ENCODE results near the gene BUB1.
"Not testable (repeated sequence)": the region's sequence is repeated elsewhere in the genome, so short reads cannot be mapped to it uniquely, and the experiment has no call there.

BUB1 gene

DNA sequence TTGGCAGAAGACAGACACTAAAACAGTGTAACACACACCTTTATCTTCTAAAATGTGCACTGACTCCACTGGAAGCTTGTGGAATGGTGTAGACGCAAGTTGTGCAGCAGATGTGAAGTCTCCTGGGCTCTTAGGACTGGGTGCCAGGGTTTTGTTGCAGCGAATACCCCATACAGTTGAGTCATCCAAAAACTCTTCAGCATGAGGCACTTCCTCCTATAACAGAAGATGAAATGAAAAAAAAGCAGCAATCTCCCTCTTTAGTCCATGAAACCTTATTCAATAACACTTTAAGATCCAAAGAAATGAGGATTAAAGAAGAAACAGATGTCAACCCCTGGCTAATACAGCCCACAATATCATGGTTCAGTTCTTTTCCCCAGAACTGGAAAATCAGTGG, 22.2 kb downstream of the BUB1 start:
- DNase-seq (ENCODE audit: low read depth, low spot score): peak; percentile 18

DNA sequence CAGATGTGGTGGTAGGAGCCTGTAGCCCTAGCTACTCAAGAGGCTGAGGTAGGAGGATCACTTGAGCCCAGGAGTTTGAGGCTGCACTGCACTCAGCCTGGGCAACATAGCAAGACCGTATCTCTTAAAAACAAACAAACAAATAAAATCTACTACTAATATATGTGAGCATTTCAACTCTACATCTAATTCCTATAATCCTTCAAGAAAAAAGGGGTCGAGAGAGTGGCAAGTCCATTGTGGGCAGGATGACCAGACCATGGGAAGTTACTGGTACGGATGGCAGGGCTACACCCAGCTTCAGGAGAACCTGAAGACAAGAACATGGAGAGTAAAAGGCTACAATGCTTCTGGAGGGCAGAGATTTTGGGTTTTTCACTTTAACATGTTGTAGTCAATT, 24.0 kb downstream of the BUB1 start:
- DNase-seq (ENCODE audit: low read depth, low spot score): no peak

DNA sequence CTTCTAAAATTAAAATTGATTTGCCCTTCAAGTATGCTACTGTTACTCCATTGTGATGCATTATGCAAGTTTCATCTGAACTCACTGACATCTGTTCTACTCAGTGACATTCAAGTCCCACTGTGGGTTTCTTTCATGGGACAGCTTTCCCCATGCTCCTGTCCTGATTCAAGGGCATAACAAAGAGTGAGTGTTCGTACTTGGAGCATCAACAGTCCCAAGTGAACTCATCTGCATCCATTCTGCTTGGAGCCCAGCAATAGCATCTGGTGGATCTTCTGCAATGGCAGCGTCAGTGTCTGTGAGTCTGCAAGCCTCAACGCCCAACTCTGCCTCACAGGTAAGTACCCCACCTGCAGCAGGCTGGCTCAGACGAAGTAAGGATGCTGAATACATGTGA, 27.5 kb downstream of the BUB1 start:
- DNase-seq (ENCODE audit: low read depth, low spot score): no peak

DNA sequence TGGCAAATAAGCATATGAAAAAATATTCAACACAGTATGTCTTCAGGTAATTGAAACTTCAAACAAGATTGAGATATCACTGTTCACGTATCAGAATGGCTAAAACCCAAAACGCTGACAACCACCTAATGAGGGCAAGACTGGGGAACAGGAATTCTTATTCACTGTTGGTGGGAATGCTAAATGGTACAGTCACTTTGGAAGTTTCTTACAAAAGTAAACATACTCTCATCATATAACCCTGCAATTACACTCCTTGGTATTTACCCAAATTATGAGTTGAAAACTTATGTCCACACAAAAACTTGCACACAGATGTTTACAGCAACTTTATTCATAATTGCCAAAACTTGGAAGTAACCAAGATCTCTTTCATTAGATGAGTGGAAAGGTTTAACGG, 30.1 kb downstream of the BUB1 start:
- no peak for DNase-seq (ENCODE audit: low read depth, low spot score)

DNA sequence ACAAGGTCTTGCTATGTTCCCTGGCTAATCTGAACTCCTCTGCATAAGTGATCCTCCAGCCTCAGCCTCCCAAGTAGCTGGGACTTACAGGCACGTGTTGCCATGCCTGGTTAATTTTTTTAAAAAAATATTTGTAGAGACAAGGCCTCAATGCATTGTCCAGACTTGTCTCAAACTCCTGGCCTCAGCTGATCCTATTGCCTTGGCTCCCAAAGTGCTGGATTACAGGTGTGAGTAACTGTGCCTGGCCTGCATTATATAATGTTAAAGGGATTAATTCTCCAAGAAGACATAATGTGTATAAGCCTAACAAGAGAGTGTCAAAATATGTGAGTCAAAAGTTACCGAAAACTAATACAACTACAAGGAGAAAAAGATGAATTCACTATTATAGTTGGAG, 32.2 kb downstream of the BUB1 start:
- DNase-seq (ENCODE audit: low read depth, low spot score): no peak

DNA sequence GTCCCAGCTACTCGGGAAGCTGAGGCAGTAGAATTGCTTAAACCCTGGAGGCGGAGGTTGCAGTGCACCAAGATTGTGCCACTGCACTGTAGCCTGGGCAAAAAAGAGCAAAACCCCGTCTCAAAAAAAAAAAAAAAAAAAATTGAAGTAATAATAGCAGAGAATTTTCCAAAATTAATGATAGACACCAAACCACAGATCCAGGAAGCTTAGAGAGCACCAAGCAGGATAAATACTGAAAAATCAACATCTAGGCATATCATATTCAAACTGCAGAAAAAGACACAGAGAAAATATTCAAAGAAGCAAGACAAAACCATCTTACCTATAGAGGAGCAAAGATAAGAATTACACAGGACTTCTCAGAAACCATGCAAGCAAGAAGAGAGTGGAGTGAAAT, 33.5 kb downstream of the BUB1 start:
- DNase-seq (ENCODE audit: low read depth, low spot score): no peak

DNA sequence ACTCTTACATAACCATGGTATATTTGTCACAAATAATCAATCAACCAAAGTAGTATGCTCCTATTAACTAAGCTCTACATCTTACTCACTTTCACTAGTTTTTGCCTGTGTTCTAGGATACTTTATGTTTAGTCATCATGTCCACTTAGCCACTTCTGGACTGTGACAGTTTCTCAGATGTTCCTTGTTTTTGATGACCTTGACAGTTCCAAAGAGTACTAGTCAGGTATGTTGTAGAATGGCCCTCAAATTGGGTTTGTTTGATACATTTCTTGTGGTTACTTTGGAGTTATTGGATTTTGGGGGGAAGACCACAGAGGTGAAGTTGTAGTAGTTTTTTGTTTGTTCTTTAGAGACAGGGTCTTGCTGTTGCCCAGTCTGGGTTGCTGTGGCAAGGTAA, 35.5 kb downstream of the BUB1 start:
- no peak for DNase-seq (ENCODE audit: low read depth, low spot score)

DNA sequence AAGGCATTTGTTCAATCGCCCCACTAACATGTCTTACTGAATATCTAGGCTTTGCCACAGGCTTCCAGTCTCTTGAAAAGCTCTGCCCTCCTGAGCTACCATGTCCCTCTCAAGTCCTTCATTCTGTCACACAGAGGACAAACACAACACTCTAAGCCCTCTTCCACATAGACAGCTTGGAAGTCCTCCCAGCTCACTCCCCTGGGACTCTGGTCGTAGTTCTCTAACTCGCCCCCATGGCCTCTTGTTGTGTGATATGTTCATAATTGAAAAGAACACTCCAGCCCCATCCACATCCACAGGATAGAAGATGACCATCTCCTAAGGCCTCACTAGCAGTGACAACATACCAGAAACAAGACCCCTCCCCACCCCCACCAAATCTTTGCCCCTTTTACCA, 37.9 kb downstream of the BUB1 start:
- DNase-seq (ENCODE audit: low read depth, low spot score): no peak

DNA sequence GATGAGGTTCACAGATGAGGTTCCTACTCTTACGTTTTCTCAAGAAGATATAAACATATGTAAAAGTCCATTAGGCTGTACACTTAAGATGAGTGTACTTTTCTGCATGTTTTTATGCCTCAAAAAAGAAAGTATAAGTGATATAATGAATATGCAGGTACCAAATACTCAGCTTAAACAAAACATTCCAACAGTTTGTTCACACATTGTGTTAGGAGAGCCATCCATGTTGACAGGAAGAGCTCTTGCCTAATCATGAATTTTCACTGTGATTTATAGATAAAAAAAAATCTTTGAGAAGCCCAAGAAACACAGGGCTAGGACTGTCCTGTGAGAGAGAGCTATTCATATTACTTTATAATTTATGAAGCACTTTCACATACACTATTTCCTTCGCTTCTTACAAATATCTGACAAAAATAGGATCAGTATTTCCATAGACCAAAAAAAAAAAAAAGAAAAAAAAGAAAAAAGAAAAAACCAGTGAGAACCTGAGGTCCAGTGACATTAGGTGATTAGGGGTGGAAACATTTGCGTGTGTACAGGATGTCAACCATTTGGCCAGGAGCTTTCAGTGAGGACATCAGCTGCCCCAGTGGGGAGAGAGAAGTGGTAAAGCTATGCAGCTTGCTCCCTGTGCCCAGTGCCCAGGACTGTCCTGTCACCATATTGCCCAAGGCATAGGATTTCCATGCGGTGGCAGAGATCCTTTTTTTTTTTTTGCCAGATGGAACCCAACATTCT, 38.7 kb downstream of the BUB1 start:
- no peak for DNase-seq (ENCODE audit: low read depth, low spot score)

DNA sequence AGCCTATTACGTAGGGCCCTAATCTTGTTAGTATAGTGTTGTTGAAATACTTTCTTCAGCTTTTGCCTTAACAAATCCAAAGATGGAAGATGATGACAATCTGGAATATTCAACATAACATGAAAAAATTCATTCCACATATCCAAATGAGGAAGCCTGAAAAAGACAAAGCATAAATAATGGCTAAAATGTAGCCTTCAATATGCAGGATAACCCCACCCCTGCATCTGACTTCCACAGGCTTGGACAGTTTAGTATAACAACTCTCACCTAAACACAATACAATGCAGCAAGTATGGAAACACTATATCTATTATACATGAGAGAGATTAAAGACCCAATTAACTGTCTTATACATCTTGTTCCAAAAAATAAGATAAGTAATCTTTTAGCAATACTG, 39.9 kb downstream of the BUB1 start:
- DNase-seq (ENCODE audit: low read depth, low spot score): no peak

DNA sequence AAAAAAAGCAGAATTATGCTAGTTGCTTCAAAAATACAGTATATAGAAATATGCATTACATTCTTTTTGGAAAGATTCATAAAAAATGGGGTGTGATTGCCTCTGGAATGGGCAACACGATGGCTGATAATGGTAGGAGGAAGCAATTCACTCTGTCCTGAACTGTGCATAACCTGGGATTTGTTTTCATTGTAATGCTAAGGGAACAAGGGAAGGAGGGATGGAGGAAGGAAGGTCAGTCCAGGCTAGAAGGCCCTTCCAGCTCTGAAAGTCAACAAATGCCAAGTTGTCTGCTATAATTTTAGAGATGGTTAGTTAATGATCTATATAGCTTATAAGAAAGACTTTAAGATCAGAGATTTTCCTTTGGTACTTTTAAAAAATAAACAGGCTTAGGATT, 40.8 kb downstream of the BUB1 start:
- no peak for DNase-seq (ENCODE audit: low read depth, low spot score)

DNA sequence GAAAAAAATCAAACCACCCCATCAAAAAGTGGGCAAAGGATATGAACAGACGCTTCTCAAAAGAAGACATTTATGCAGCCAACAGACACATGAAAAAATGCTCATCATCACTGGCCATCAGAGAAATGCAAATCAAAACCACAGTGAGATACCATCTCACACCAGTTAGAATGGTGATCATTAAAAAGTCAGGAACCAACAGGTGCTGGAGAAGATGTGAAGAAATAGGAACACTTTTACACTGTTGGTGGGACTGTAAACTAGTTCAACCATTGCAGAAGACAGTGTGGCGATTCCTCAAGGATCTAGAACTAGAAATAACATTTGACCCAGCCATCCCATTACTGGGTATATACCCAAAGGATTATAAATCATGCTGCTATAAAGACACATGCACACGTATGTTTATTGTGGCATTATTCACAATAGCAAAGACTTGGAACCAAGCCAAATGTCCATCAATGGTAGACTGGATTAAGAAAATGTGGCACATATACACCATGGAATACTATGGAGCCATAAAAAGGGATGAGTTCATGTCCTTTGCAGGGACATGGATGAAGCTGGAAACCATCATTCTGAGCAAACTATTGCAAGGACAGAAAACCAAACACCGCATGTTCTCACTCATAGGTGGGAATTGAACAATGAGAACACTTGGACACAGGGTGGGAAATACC, 41.8 kb downstream of the BUB1 start:
- DNase-seq (ENCODE audit: low read depth, low spot score): not testable (repeated sequence)

DNA sequence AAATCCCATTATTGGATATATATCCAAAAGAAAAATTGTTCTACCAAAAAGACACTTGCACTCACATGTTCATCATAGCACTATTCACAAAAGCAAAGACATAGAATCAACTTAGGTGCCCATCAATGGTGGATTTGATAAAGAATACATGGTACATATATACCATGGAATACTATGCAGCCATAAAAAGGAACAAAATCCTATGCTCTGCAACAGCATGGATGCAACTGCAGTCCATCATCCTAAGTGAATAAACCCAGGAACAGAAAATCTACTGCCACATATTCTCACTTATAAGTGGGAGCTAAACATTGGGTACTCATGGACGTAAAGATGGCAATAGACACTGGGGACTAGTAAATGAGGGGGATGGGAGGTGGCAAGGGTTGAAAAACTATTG, 50.5 kb downstream of the BUB1 start:
- not testable (repeated sequence) for DNase-seq (ENCODE audit: low read depth, low spot score)

DNA sequence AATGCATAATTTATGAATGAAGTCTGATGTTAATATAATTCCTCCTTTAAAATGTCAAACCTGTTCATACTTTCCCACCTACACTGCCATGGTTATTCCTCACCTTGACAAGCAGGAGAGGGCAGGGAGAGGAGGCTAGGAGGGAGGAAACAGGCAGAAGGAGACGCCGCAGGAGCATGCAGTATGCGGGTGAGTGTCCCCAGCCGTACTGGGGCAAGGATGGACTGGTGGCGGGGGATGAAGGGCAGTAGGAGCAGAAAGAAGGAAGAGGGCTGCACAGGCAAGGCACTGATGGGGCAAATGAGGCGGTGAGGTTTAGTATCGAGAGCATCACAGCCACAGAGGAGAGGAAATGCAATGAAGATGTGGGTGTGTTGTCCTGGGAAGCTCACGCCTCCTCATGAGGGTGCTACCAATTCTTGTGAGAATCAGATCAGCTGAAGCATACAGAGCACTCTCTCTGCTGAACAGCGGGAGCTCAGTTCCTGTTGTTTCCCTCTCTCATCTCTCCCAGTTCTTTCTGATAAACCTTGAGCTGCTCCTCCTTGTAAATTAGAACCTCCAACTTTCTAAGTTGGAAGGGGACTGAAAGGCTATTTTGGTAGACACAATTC, 58.4 kb downstream of the BUB1 start:
- DNase-seq (ENCODE audit: low read depth, low spot score): not testable (repeated sequence)

DNA sequence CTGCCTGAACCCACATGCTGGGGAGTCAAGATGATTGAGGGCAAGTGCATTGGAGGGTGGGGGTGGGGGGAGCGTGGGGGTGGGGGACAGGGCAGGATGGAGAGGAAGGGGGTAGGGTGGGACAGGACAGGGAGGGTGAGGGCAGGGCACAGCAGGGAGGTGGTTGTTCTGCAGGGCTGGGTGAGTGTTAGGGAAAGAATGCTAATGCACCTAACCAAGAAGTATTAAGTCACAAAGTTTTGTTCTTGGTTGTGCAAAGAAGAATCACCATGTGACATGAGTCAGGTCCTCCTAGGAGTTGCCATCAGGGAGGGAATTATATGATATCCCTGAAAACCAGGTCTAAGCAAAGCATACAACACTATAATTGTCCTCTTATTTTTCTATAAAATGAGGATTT, 63.9 kb downstream of the BUB1 start:
- not testable (repeated sequence) for DNase-seq (ENCODE audit: low read depth, low spot score)

DNA sequence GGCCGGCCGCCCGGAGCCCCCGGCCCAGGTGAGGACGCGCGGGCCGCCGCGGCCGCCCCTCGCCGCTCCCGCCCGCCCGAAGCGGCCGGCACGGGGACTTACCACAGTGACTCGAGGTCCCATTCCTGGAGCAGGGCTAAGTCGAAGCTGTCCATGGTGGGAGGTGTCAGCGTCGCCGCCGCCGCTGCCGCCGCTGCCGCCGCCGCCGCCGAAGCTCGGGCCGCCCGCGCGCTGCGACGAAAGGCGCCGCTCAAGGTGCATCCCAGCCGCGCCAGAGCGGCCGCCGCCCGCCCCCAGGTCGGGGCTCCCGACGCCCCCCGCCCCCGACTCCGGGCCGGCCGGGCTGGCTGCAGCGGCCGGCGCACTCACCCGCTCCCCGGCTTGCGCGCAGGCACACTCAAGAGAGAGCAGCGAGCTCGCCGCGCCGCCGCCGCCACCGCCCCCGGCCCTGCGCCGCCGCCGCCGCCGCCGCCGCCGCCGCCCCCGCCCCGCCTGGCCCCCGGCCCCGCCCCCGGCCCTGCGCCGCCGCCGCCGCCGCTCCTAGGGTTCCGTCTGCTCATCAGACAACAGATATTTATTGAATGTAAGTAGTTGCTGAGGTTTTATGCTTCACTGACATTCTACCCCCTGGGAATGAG, 67.1 kb downstream of the BUB1 start:
- peak; percentile 21 for DNase-seq (ENCODE audit: low read depth, low spot score)

DNA sequence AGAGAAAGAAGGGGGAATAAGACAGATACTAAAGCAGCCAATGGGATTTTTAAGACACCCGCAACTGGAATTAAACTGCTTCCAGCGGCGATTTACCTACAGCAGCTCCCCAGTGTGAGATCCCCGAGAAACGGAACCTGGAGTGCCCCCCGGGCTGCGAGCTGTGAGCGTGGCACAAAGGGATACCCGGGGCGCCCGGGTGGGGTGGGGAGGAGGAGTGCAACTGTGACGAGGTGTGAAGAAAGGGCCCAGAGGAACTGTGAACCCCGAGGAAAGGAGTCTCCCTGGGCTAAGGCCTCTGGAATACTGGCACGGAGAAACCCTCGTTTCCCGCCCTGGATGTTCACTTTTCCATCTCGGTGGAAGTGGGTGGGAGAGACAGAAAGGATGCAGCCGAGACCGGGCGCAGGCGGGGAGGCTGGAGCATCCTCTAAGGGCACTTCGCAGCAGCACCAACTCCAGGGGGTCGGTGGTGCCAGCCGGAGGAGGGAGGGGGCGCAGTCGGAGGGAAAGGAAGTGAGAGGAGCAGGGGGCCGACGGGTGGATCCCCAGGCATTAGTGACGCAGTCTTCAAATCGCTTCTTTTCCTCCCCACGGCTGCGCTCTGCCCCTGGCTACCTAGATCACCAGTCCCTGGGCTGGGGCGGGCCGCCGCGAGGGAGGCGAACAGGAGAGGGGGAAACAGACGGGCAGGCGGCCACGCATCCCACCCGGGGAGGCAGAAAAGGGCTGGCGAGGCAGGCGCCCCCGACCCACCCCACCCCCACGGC, 67.8 kb downstream of the BUB1 start:
- not testable (repeated sequence) for DNase-seq (ENCODE audit: low read depth, low spot score)

DNA sequence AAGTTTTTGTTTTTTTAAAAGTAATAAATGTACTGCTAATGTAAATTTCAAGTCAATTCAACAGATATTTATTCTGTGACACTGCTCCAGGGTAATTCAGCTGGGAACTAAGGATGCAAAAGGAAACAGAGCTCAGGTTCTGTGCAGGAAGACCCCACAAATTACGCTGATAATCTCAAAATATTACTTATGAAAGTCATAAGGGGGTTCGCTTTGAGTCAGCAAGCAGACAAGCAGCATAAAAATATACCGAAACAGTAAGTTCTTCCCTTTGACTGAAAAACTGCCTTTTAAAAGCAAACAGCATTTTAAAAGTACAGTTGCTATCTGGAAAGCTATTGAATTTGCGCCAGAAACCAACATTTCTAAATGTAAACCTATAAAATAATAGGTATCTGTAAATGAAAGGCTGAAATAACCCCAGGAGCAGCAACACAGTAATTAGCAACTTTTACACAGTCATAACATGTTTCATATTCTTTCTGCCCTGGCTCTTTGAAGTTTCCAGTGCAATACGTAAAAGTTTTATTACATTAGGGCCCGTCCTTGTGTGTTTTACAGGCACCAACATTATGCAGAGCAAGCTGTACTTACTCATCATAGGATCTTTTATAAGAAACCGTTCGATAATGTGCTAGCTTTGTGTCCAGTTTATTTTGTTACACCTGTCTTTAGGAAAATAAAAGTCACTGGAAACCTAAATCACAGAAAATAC, 68.9 kb downstream of the BUB1 start:
- not testable (repeated sequence) for DNase-seq (ENCODE audit: low read depth, low spot score)

DNA sequence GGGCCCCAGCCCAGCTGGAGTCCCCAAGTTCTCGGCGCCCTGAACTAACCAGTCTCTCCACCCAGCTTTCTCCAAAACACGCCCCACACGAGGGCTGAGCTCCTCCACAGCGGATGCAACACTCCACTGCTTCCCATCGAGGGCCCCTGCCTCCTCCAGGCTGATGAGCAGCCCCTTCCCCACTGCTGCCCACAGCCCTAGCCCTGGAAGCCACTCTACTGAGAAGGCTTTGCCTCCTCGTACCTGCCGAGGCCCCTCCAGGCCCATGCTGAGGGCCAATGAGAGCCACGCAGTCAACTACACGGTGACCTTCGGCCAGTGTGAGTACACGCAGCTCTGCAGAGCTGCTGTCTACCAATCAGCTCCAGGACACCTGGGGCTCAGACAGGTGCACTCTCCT, 72.8 kb downstream of the BUB1 start:
- DNase-seq (ENCODE audit: low read depth, low spot score): not testable (repeated sequence)

DNA sequence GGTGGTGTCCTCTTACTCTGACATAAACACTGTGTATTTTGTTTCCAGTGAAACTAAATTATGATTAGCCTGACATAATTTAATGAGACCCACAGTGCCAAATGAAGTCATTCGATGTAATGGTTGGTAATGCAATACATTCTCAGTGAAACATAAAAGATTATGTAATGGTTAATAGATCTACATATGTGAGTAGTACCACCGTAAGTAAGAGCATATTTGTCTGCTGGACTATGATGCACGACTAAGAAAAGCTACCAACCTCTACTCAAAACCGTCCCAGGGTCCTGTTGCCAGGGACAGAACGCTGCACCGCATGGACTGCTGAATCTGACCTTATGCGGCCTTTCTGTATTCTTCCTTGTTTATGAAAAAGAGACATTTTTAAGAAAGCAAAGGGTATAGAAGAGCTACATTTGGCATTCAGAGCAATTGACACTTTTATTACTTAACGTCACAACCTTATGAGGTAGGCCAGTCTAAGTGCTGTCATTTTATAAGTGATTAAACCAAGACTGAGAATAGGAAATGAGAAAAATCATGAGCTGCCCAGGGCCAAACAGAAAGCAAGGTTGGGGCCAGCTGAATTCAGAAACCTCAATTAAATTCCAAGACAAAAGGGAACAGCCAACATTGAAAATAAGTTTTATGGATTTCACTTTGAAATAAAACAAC, 73.8 kb downstream of the BUB1 start:
- not testable (repeated sequence) for DNase-seq (ENCODE audit: low read depth, low spot score)

Measured in astrocyte of the hippocampus (primary cell).